Esophagus muscularis mucosa (tissue), 4 donors: Measurements from ENCODE around the gene SRXN1. TPM values are rescaled to one million over a fixed set of nuclear protein-coding genes. Genes with fewer than 3 reads are reported as not detected.

Experiments
- DNase-seq: peaks from one replicate; pipeline ENCODE4 v3.0.0-alpha.2; 2017; ENCODE audit errors: extremely low spot score
- H3K27ac ChIP-seq, 4 donors: fragments of 200-600 bp; sonication (generic); replicated peaks in 1 of 4; 1 replicate in 3 of 4; 2 replicates in 1 of 4; pipeline ENCODE4 v1.5.1; 2016 to 2019; ENCODE audit warnings: mild to moderate bottlenecking in 1 of 4
- H3K27me3 ChIP-seq, 4 donors: fragments of 200-600 bp; sonication (generic); one replicate each; pipeline versions ENCODE4 v1.5.1 to v1.6.0; 2016 to 2019
- H3K36me3 ChIP-seq, 4 donors: fragments of 200-600 bp; sonication (generic); one replicate each; pipeline ENCODE4 v1.5.1; 2016 to 2019
- H3K4me1 ChIP-seq, 4 donors: fragments of 200-600 bp; sonication (generic); one replicate each; pipeline ENCODE4 v1.5.1; 2016 to 2019
- H3K4me3 ChIP-seq, 4 donors: fragments of 200-600 bp; sonication (generic); 1 replicate in 2 of 4; 2 replicates in 2 of 4; pipeline ENCODE4 v1.5.1; 2016 to 2019; ENCODE audit warnings: mild to moderate bottlenecking in 4 of 4, moderate library complexity in 1 of 4
- H3K9me3 ChIP-seq, 4 donors: fragments of 200-600 bp; sonication (generic); 1 replicate in 3 of 4; 2 replicates in 1 of 4; pipeline ENCODE4 v1.5.1; 2016 to 2019
- EP300 ChIP-seq: sonication (generic); formaldehyde crosslinking; IDR thresholded peaks from one replicate; pipeline ENCODE4 v1.6.1; 2017; ENCODE audit warnings: antibody characterized with exemption
- POLR2A ChIP-seq: fragments of 450-650 bp; IDR thresholded peaks from one replicate; pipeline ENCODE4 v1.6.1; 2017; ENCODE audit warnings: antibody characterized with exemption, moderate library complexity, mild to moderate bottlenecking, low read depth
- POLR2AphosphoS5 ChIP-seq, 2 donors: sonication (generic); formaldehyde crosslinking; IDR thresholded peaks; one replicate each; pipeline ENCODE4 v1.6.1; 2017; ENCODE audit warnings: antibody characterized with exemption in 2 of 2
- WGBS: methylation state at CpG from one replicate; pipeline ENCODE4 v1.1.5; 2018; 5-methylcytosine and 5-hydroxymethylcytosine counted together
- intact Hi-C: fragments of 100-400 bp; cut with DNase I; formaldehyde crosslinking; loops from one replicate; pipeline ENCODE4 v1.15.1; 2023
- total RNA-seq, 4 donors: library from RNA; depleted of rRNA; stranded (reverse); fragments of >200 nt; gene quantifications; one replicate each; pipeline versions ENCODE4 v1.1.0 to v1.2.1, GENCODE V29; 2016
- TF ChIP-seq, protein P1 (sequence below), 3 experiments: fragments of 200-600 bp in 2 of 3; fragments of 450-650 bp in 1 of 3; sonication (generic) in 2 of 3; IDR thresholded peaks; one replicate each; pipeline ENCODE4 v1.5.1; 2017 to 2019; ENCODE audit warnings: antibody characterized with exemption in 3 of 3, mild to moderate bottlenecking in 2 of 3, moderate library complexity in 1 of 3

The SRXN1 gene
- total RNA-seq: 10 to 100 TPM; 37.0 to 58.2 (median 41.4) TPM

DNA sequence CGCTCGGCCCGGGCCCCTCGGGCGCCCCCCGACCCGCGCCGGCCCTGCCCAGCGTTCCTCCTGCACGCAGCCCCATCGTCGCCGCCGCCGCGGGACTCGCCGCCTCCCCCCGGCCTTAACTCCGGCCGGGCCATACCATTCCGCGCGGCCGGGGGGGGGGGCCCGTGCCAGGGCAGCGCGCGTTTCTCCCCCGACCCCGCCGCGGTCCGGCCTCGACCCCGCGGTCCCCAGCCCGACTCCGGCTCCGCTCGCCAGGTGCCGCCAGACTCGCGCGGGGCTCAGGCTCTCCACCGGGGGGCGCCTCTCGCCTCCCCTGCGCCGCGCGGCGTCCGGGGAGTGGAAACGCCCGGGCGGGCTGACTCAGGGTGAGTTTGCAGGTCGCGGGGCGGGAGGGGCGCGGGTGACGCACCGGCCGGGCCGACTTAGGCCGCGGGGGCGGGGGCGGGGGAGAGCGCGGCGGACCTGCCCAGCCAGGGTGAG is at the start of gene SRXN1:
Gene SRXN1, minus strand, starts transcription at position 91 of the 480 bp plus-strand sequence. Its CDS starts 15 bp downstream, at position 76.
- Histone ChIP-seq H3K9me3 (peaks cover 0 to 5% (median 0%) of the 10 kb centered on the region in 4 donors), H3K4me3 (peak within 1 kb of the TSS; percentile 77 to 95 (median 84)), H3K36me3 (peaks cover 10 to 31% (median 29%) of the 10 kb centered on the region in 4 donors), H3K4me1 (peaks cover 18 to 36% (median 28%) of the 10 kb centered on the region in 4 donors), H3K27ac (peak within 1 kb of the TSS; percentile 81 to 90 (median 88)), H3K27me3 (peaks cover 0 to 2% (median 0%) of the 10 kb centered on the region in 4 donors)
- intact Hi-C loops: loop anchor here (5.0 kb wide), 3 partner anchors 111 to 196 kb away; partner anchors contain the start of genes CSNK2A1 and FAM110A
- TF ChIP-seq POLR2AphosphoS5 (IDR thresholded peaks at IDR 0.05) (peak; percentile 26 to 60), EP300 (no peak), POLR2A (no peak)
- TF ChIP-seq, protein P1, sequence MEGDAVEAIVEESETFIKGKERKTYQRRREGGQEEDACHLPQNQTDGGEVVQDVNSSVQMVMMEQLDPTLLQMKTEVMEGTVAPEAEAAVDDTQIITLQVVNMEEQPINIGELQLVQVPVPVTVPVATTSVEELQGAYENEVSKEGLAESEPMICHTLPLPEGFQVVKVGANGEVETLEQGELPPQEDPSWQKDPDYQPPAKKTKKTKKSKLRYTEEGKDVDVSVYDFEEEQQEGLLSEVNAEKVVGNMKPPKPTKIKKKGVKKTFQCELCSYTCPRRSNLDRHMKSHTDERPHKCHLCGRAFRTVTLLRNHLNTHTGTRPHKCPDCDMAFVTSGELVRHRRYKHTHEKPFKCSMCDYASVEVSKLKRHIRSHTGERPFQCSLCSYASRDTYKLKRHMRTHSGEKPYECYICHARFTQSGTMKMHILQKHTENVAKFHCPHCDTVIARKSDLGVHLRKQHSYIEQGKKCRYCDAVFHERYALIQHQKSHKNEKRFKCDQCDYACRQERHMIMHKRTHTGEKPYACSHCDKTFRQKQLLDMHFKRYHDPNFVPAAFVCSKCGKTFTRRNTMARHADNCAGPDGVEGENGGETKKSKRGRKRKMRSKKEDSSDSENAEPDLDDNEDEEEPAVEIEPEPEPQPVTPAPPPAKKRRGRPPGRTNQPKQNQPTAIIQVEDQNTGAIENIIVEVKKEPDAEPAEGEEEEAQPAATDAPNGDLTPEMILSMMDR (IDR thresholded peaks at IDR 0.05): peak; percentile 54 to 58 (median 56)
- 0% methylated on average over 13 of the region's 74 CpGs for WGBS
- peak; percentile 96 for DNase-seq

GRCh38 chr20:701401-702129 is 48.6 kb upstream of the SRXN1 start:
- H3K4me1 ChIP-seq: peaks cover 0 to 4% (median 0%) of the 10 kb centered on the region in 4 donors
- 57% methylated on average over 6 of the region's 6 CpGs for WGBS
- intact Hi-C loops: no loop called here
- H3K4me3 ChIP-seq: no peak overlapping the region
- no peaks in the 10 kb centered on the region for H3K9me3 ChIP-seq
- DNase-seq: no peak
- H3K36me3 ChIP-seq: no peaks in the 10 kb centered on the region
- peaks cover 0 to 78% (median 0%) of the 10 kb centered on the region in 4 donors for H3K27me3 ChIP-seq
- TF ChIP-seq POLR2A (no peak), EP300 (no peak), POLR2AphosphoS5 (IDR thresholded peaks at IDR 0.05) (no peak)
- TF ChIP-seq, protein P1 (IDR thresholded peaks at IDR 0.05): no peak
- H3K27ac ChIP-seq: no peak overlapping the region

DNA sequence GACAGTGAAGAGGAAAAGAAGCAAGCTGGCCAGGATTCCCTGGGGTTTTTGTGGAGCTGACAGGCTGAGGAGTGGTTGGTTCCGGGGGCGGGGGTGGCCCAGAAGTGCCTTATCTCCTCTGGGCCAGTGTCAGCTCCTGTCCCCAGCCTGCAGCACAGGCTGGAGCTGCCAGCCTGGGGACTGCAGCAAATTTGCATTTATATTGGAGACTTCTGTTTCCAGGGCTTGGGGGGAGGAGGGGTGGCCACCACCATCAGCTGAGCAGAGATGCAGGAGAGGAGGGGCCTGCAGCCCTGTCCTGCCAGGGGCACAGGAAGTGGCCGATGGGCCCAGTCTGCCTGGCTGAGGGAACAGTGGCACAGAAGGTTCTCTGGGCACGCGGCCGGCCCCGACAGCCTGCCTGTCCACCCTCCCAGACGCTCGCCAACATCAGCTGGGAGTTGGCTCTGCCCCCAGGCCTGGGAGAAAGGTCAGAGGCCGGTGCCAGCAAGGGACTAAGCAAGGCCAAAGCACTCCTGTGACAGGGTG is 46.9 kb upstream of the SRXN1 start:
- no peaks in the 10 kb centered on the region for H3K9me3 ChIP-seq
- peaks cover 0 to 4% (median 0%) of the 10 kb centered on the region in 4 donors for H3K4me1 ChIP-seq
- H3K36me3 ChIP-seq: no peaks in the 10 kb centered on the region
- TF ChIP-seq, protein P1 (IDR thresholded peaks at IDR 0.05): no peak
- TF ChIP-seq POLR2A (no peak), POLR2AphosphoS5 (IDR thresholded peaks at IDR 0.05) (no peak), EP300 (no peak)
- H3K27me3 ChIP-seq: peaks cover 0 to 72% (median 0%) of the 10 kb centered on the region in 4 donors
- no peak overlapping the region for H3K4me3 ChIP-seq
- no peak overlapping the region for H3K27ac ChIP-seq
- intact Hi-C loops: no loop called here
- 58% methylated on average over 4 of the region's 10 CpGs for WGBS
- DNase-seq: no peak

DNA sequence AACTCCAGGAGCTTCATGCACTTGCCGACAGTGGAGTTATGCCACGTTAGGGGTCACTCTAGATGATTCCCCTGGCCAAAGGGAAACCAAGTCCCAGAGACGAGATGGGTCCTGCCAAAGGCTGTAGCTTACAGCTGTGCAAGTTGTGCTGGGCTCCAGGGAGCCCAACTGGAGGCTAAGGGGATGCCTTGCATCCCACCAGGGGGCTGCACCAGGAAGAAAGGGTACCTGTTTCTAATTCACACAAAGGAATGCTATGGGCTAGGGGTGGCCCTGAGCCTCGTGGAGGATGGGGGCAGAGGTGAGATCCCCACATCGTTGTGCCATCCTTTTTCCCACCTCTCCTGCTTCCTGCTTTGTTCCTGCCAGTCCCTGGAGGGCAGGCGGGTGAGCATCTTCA is 46.3 kb upstream of the SRXN1 start:
- Histone ChIP-seq H3K27me3 (peaks cover 0 to 67% (median 0%) of the 10 kb centered on the region in 4 donors), H3K4me3 (no peak overlapping the region), H3K36me3 (no peaks in the 10 kb centered on the region), H3K9me3 (no peaks in the 10 kb centered on the region), H3K27ac (no peak overlapping the region), H3K4me1 (peaks cover 0 to 4% (median 0%) of the 10 kb centered on the region in 4 donors)
- intact Hi-C loops: no loop called here
- WGBS: 46% methylated on average over 4 of the region's 6 CpGs
- no peak for TF ChIP-seq EP300
- no peak for TF ChIP-seq POLR2A
- TF ChIP-seq POLR2AphosphoS5 (IDR thresholded peaks at IDR 0.05): no peak
- TF ChIP-seq, protein P1 (IDR thresholded peaks at IDR 0.05): no peak
- DNase-seq: no peak
